Measurements from ENCODE around the gene COL4A1. TPM values are rescaled to one million over a fixed set of nuclear protein-coding genes. Genes with fewer than 3 reads are reported as not detected.

Gene COL4A1
- total RNA-seq, 1 experiment from 2014 or later: 207 TPM

GRCh38 chr13:110197471-110197870, 109.5 kb downstream of the COL4A1 start:
- no peak for DNase-seq (ENCODE audit: low read depth)

GRCh38 chr13:110197026-110197425, 109.9 kb downstream of the COL4A1 start:
- DNase-seq (ENCODE audit: low read depth): no peak

- no peak for DNase-seq (ENCODE audit: low read depth)
Observed at GRCh38 chr13:110195547-110196485, 111.1 kb downstream of the COL4A1 start.

GRCh38 chr13:110194451-110194850, 112.5 kb downstream of the COL4A1 start:
- DNase-seq (ENCODE audit: low read depth): no peak

- no peak for DNase-seq (ENCODE audit: low read depth)
Observed at GRCh38 chr13:110193491-110193890, 113.5 kb downstream of the COL4A1 start.

- DNase-seq (ENCODE audit: low read depth): no peak
Observed at GRCh38 chr13:110192472-110192871, 114.5 kb downstream of the COL4A1 start.

GRCh38 chr13:110187641-110188161, 119.3 kb downstream of the COL4A1 start:
- DNase-seq (ENCODE audit: low read depth): peak; percentile 56

GRCh38 chr13:110186231-110186855, 120.6 kb downstream of the COL4A1 start:
- DNase-seq (ENCODE audit: low read depth): no peak

GRCh38 chr13:110185696-110186095, 121.3 kb downstream of the COL4A1 start:
- DNase-seq (ENCODE audit: low read depth): no peak

- DNase-seq (ENCODE audit: low read depth): no peak
Observed at GRCh38 chr13:110183910-110184309, 123.0 kb downstream of the COL4A1 start.

- DNase-seq (ENCODE audit: low read depth): no peak
Observed at GRCh38 chr13:110182461-110182860, 124.5 kb downstream of the COL4A1 start.

GRCh38 chr13:110182003-110182402, 125.0 kb downstream of the COL4A1 start:
- no peak for DNase-seq (ENCODE audit: low read depth)

GRCh38 chr13:110179857-110180147, 127.2 kb downstream of the COL4A1 start:
- no peak for DNase-seq (ENCODE audit: low read depth)

GRCh38 chr13:110179116-110179856, 127.7 kb downstream of the COL4A1 start:
- no peak for DNase-seq (ENCODE audit: low read depth)

- no peak for DNase-seq (ENCODE audit: low read depth)
Observed at GRCh38 chr13:110177790-110178189, 129.2 kb downstream of the COL4A1 start.

GRCh38 chr13:110176431-110176830, 130.5 kb downstream of the COL4A1 start:
- DNase-seq (ENCODE audit: low read depth): no peak

- DNase-seq (ENCODE audit: low read depth): no peak
Observed at GRCh38 chr13:110173247-110173818, 133.6 kb downstream of the COL4A1 start.

GRCh38 chr13:110170882-110171281, 136.1 kb downstream of the COL4A1 start:
- no peak for DNase-seq (ENCODE audit: low read depth)

- DNase-seq (ENCODE audit: low read depth): no peak
Observed at GRCh38 chr13:110170020-110170790, 136.8 kb downstream of the COL4A1 start.

GRCh38 chr13:110168999-110169933, 137.7 kb downstream of the COL4A1 start:
- no peak for DNase-seq (ENCODE audit: low read depth)

All from RPMI7951 (cell line).